UCSD-AML1 (cell line): ENCODE results near the gene SMIM9.

ENCODE experiments used
- DNase-seq: peaks from one replicate; lab custom pipeline; 2025; ENCODE audit not compliant: unreplicated experiment; lab: John Stamatoyannopoulos, UW

SMIM9 gene

GRCh38 chrX:154784149-154784995 is 50.1 kb downstream of the SMIM9 start:
- DNase-seq: no peak

- no peak for DNase-seq
These were observed 53.5 kb downstream of the SMIM9 start for GRCh38 chrX:154780968-154781367.

- no peak for DNase-seq
These were observed 55.2 kb downstream of the SMIM9 start for GRCh38 chrX:154779261-154779660.

GRCh38 chrX:154776753-154777152 is 57.7 kb downstream of the SMIM9 start:
- no peak for DNase-seq

GRCh38 chrX:154775419-154776349 is 58.8 kb downstream of the SMIM9 start:
- no peak for DNase-seq

- no peak for DNase-seq
These were observed 59.8 kb downstream of the SMIM9 start for GRCh38 chrX:154774622-154775021.
